Duodenal mucosa (tissue), 2 donors: ENCODE results near the gene KIF2A.

Experiments
- H3K27ac ChIP-seq: one replicate; pipeline ENCODE4 v1.7.0; 2013; ENCODE audit warnings: low read depth, low read length
- H3K27me3 ChIP-seq, 2 donors: one replicate each; pipeline ENCODE4 v1.7.0; 2013; ENCODE audit warnings: low read length in 2 of 2, control low read depth in 1 of 2; ENCODE audit not compliant: insufficient read depth in 2 of 2, control insufficient read depth in 1 of 2
- H3K36me3 ChIP-seq, 2 donors: one replicate each; pipeline ENCODE4 v1.7.0; 2013; ENCODE audit warnings: low read length in 2 of 2, control low read depth in 1 of 2; ENCODE audit not compliant: insufficient read depth in 2 of 2, control insufficient read depth in 1 of 2
- H3K4me1 ChIP-seq, 2 donors: one replicate each; pipeline ENCODE4 v1.7.0; 2013; ENCODE audit warnings: low read length in 2 of 2, control low read depth in 1 of 2; ENCODE audit not compliant: insufficient read depth in 2 of 2, control insufficient read depth in 1 of 2
- H3K4me3 ChIP-seq, 2 donors: one replicate each; pipeline ENCODE4 v1.7.0; 2013; ENCODE audit warnings: low read length in 2 of 2, low read depth in 1 of 2
- H3K9ac ChIP-seq, 2 donors: one replicate each; pipeline ENCODE4 v1.7.0; 2013; ENCODE audit warnings: low read length in 2 of 2, low read depth in 1 of 2
- H3K9me3 ChIP-seq, 2 donors: one replicate each; pipeline ENCODE4 v1.7.0; 2013; ENCODE audit warnings: low read length in 2 of 2, control low read depth in 1 of 2; ENCODE audit not compliant: control insufficient read depth in 1 of 2

The KIF2A gene

GRCh38 chr5:62317810-62318209, 11.8 kb downstream of the KIF2A start:
- H3K4me1 ChIP-seq = peaks cover 0 to 11% of the 10 kb centered on the region in 2 donors
- no peaks in the 10 kb centered on the region for H3K27me3 ChIP-seq
- peaks cover 0 to 4% of the 10 kb centered on the region in 2 donors for H3K36me3 ChIP-seq
- no peaks in the 10 kb centered on the region for H3K9me3 ChIP-seq
- no peak overlapping the region for H3K27ac ChIP-seq
- H3K4me3 ChIP-seq = no peak overlapping the region
- no peak overlapping the region for H3K9ac ChIP-seq

- no peak overlapping the region for H3K27ac ChIP-seq
- no peaks in the 10 kb centered on the region for H3K9me3 ChIP-seq
- H3K9ac ChIP-seq = no peak overlapping the region
- no peaks in the 10 kb centered on the region for H3K27me3 ChIP-seq
- H3K36me3 ChIP-seq = peaks cover 0 to 4% of the 10 kb centered on the region in 2 donors
- H3K4me3 ChIP-seq = no peak overlapping the region
- no peaks in the 10 kb centered on the region for H3K4me1 ChIP-seq
These were observed 16.5 kb downstream of the KIF2A start for GRCh38 chr5:62322484-62322883.

- no peaks in the 10 kb centered on the region for H3K4me1 ChIP-seq
- H3K4me3 ChIP-seq = no peak overlapping the region
- H3K27me3 ChIP-seq = no peaks in the 10 kb centered on the region
- H3K9ac ChIP-seq = no peak overlapping the region
- no peak overlapping the region for H3K27ac ChIP-seq
- H3K36me3 ChIP-seq = peaks cover 0 to 4% of the 10 kb centered on the region in 2 donors
- no peaks in the 10 kb centered on the region for H3K9me3 ChIP-seq
These were observed 20.3 kb downstream of the KIF2A start for GRCh38 chr5:62326302-62326701.

- Histone ChIP-seq H3K4me1 (no peaks in the 10 kb centered on the region), H3K9ac (no peak overlapping the region), H3K27me3 (no peaks in the 10 kb centered on the region), H3K9me3 (no peaks in the 10 kb centered on the region), H3K36me3 (peaks cover 0 to 1% of the 10 kb centered on the region in 2 donors), H3K27ac (no peak overlapping the region), H3K4me3 (no peak overlapping the region)
These were observed 20.7 kb downstream of the KIF2A start for GRCh38 chr5:62326702-62327101.

DNA sequence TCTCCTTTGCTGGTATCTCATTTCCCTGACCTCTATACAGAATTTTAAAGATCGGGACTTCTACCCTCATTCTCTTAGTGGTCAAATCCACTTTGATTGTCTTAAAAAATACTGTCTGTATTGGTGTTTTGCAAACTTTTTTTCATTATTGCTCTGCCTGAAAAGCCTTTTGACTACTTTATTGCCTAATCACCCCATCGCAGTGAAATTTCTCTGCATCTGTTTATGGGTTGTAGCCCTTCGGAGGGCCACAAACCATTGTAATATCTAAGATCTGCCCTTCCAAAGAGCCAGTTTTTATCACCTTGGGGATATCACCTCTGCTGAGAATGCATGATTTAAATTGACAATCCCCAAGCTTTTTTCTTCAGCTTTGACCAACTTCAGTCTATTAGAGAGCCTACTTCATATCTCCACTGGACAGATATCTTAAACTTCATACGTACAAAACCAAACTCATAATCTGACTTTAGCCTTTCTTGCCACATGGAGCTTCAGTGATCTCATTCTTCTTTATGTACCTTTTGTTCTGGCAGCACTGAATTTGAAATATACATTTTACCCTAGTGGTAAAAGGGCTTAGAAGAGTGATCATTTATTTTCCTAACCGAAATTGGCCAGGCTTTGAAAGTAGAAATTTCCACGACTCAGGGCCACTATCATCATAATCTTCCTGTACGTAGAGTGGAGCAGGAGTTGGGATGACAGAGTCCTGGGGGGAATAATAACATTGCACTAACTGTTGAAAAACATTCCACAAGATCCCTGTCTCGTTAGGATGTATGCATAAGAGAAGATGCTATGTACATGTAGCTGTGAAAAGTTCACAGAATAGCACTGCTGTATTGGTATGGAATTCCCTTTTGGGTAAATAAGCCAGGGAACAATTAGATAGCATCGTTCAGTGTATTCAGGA, 21.4 kb downstream of the KIF2A start:
- Histone ChIP-seq H3K27me3 (no peaks in the 10 kb centered on the region), H3K36me3 (no peaks in the 10 kb centered on the region), H3K9me3 (no peaks in the 10 kb centered on the region), H3K4me1 (no peaks in the 10 kb centered on the region), H3K4me3 (no peak overlapping the region), H3K27ac (no peak overlapping the region), H3K9ac (no peak overlapping the region)

GRCh38 chr5:62328772-62329491, 22.9 kb downstream of the KIF2A start:
- Histone ChIP-seq H3K9ac (no peak overlapping the region), H3K4me1 (no peaks in the 10 kb centered on the region), H3K4me3 (no peak overlapping the region), H3K9me3 (no peaks in the 10 kb centered on the region), H3K27ac (no peak overlapping the region), H3K27me3 (no peaks in the 10 kb centered on the region), H3K36me3 (no peaks in the 10 kb centered on the region)

- Histone ChIP-seq H3K27ac (no peak overlapping the region), H3K4me1 (no peaks in the 10 kb centered on the region)
These were observed 24.3 kb downstream of the KIF2A start for GRCh38 chr5:62330302-62330701.

DNA sequence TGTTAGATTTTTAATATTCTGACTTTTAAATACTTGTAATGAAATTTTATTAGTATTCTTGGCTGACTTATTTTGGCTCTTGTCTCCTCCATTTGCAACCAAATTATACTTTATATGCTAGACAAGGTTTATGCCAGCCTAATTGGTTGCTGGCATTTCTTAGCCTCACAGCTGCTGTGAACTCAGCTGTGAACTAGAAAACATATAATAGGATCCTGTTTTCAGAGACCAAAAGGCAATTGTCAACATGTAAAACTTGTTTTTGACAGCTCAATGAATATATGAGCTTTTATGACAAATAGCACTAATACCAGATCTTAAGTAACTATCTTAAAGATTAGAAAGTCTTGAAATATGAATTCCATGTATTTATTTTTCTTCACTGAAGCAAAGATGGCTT, 25.9 kb downstream of the KIF2A start:
- peaks cover 0 to 6% of the 10 kb centered on the region in 2 donors for H3K36me3 ChIP-seq
- no peaks in the 10 kb centered on the region for H3K4me1 ChIP-seq
- H3K27me3 ChIP-seq = no peaks in the 10 kb centered on the region
- H3K4me3 ChIP-seq = no peak overlapping the region
- no peaks in the 10 kb centered on the region for H3K9me3 ChIP-seq
- no peak overlapping the region for H3K9ac ChIP-seq
- no peak overlapping the region for H3K27ac ChIP-seq

More at GRCh38 chr5:62330302-62330701, 24.3 kb downstream of the KIF2A start:
- no peak overlapping the region for H3K9ac ChIP-seq
- peaks cover 0 to 6% of the 10 kb centered on the region in 2 donors for H3K36me3 ChIP-seq
- H3K27me3 ChIP-seq = no peaks in the 10 kb centered on the region
- no peak overlapping the region for H3K4me3 ChIP-seq
- no peaks in the 10 kb centered on the region for H3K9me3 ChIP-seq

DNA sequence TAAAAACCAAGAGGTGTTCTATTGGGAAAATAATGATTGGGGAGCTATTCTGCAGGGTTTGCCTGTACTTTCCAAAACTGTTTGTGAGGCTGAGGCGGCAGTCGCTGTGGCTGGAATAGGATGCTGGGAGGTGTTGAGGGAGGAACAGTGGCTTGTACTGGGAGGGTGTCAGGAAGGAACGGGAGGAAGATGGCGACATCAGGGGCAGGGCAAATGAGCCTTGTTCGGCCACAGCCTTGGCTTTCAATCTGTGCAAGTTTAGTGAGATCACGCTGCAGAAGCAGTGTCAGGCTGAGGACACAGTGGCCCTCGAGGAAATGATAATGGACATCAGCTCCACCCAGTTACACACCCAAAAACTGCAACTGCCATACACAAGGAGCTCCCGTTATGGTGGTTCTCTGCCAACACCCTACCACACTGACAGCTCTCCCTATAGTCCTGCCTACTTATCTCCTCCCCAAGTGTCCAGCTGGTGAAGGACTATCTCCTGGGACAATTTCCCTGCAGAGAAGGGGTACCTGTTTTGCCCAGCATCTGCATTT, 27.3 kb downstream of the KIF2A start:
- H3K27me3 ChIP-seq = no peaks in the 10 kb centered on the region
- no peak overlapping the region for H3K9ac ChIP-seq
- no peaks in the 10 kb centered on the region for H3K4me1 ChIP-seq

DNA sequence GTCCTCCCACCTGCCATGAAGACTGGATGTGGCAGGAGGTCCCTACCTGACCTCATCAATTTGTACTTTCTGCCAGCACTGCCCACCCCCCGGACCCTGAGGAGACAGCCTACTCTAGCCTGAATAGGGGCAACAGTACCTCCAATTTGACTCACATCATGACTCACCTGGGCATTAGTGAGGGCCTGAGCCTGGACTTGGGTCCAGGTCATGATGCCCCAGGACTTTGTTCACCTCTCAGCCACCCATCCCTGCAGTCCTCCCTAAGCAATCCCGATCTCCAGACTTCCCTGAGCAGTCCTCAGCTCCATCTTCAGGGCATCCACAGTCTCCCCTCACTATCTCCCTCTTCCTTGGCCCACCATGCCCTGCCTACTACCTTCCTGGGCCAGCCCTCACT, 28.1 kb downstream of the KIF2A start:
- Histone ChIP-seq H3K36me3 (peaks cover 0 to 6% of the 10 kb centered on the region in 2 donors), H3K9ac (no peak overlapping the region), H3K4me1 (no peaks in the 10 kb centered on the region), H3K27ac (no peak overlapping the region), H3K27me3 (no peaks in the 10 kb centered on the region), H3K4me3 (no peak overlapping the region), H3K9me3 (no peaks in the 10 kb centered on the region)

More for the DNA sequence above, 27.3 kb downstream of the KIF2A start:
- Histone ChIP-seq H3K4me3 (no peak overlapping the region), H3K9me3 (no peaks in the 10 kb centered on the region), H3K27ac (no peak overlapping the region), H3K36me3 (peaks cover 0 to 6% of the 10 kb centered on the region in 2 donors)
